GM19035 (cell line): Measurements from ENCODE around the gene CNEP1R1.
"Not testable (repeated sequence)": the region's sequence is repeated elsewhere in the genome, so short reads cannot be mapped to it uniquely, and the experiment has no call there.

Experiments
- ATAC-seq: cut with Tn5 transposase; IDR thresholded peaks from one replicate; pipeline ENCODE4 v1.9.1; 2021; ENCODE audit not compliant: unreplicated experiment

CNEP1R1 gene

GRCh38 chr16:50024684-50025536, at the start of gene CNEP1R1:
TSS of gene CNEP1R1 (plus strand) at chr16:50025225. CDS start at chr16:50025316, 91 bp downstream.
- peak; percentile 99 for ATAC-seq

GRCh38 chr16:49977427-49977826, 47.6 kb upstream of the CNEP1R1 start:
- ATAC-seq: no peak

- ATAC-seq: no peak
Observed at GRCh38 chr16:49978569-49979326, 46.3 kb upstream of the CNEP1R1 start.

- ATAC-seq: no peak
Observed at GRCh38 chr16:49980166-49980565, 44.9 kb upstream of the CNEP1R1 start.

- no peak for ATAC-seq
Observed at GRCh38 chr16:49986351-49987124, 38.5 kb upstream of the CNEP1R1 start.

- ATAC-seq: no peak
Observed at GRCh38 chr16:49987381-49987780, 37.6 kb upstream of the CNEP1R1 start.

- no peak for ATAC-seq
Observed at GRCh38 chr16:49992825-49993224, 32.2 kb upstream of the CNEP1R1 start.

GRCh38 chr16:49993579-49993978, 31.4 kb upstream of the CNEP1R1 start:
- no peak for ATAC-seq

GRCh38 chr16:49994006-49994405, 31.0 kb upstream of the CNEP1R1 start:
- ATAC-seq: no peak

- no peak for ATAC-seq
Observed at GRCh38 chr16:49995720-49996119, 29.3 kb upstream of the CNEP1R1 start.

- ATAC-seq: no peak
Observed at GRCh38 chr16:49997721-49998251, 27.2 kb upstream of the CNEP1R1 start.

GRCh38 chr16:49998991-49999390, 26.0 kb upstream of the CNEP1R1 start:
- ATAC-seq: no peak

GRCh38 chr16:50001144-50001543, 23.9 kb upstream of the CNEP1R1 start:
- no peak for ATAC-seq

GRCh38 chr16:50002190-50002589, 22.8 kb upstream of the CNEP1R1 start:
- no peak for ATAC-seq

GRCh38 chr16:50004239-50004638, 20.8 kb upstream of the CNEP1R1 start:
- ATAC-seq: no peak

GRCh38 chr16:50006964-50007363, 18.1 kb upstream of the CNEP1R1 start:
- ATAC-seq: no peak

GRCh38 chr16:50007744-50008143, 17.3 kb upstream of the CNEP1R1 start:
- ATAC-seq: no peak

GRCh38 chr16:50010212-50010611, 14.8 kb upstream of the CNEP1R1 start:
- ATAC-seq: no peak

- no peak for ATAC-seq
Observed at GRCh38 chr16:50011707-50012106, 13.3 kb upstream of the CNEP1R1 start.

GRCh38 chr16:50012182-50012581, 12.8 kb upstream of the CNEP1R1 start:
- no peak for ATAC-seq

GRCh38 chr16:50014211-50014610, 10.8 kb upstream of the CNEP1R1 start:
- ATAC-seq: not testable (repeated sequence)
